OCI-LY1 (cell line): Measurements from ENCODE around the gene MC1R.

Source experiments
- EZH2 ChIP-seq: fragments of 200-600 bp; sonication (generic), shearing (Covaris generic); IDR thresholded peaks from 2 replicates; pipeline ENCODE4 v1.8.0; 2017; ENCODE audit warnings: borderline replicate concordance, mixed run types, mild to moderate bottlenecking, antibody characterized with exemption, low read length, moderate library complexity, mixed read lengths
- TF ChIP-seq, protein P1 (sequence below): fragments of 200-600 bp; sonication (generic), shearing (Covaris generic); IDR thresholded peaks from 2 replicates; pipeline ENCODE4 v1.5.1; 2017; ENCODE audit warnings: mild to moderate bottlenecking, antibody characterized with exemption, low read length, moderate library complexity, mixed read lengths

DNA sequence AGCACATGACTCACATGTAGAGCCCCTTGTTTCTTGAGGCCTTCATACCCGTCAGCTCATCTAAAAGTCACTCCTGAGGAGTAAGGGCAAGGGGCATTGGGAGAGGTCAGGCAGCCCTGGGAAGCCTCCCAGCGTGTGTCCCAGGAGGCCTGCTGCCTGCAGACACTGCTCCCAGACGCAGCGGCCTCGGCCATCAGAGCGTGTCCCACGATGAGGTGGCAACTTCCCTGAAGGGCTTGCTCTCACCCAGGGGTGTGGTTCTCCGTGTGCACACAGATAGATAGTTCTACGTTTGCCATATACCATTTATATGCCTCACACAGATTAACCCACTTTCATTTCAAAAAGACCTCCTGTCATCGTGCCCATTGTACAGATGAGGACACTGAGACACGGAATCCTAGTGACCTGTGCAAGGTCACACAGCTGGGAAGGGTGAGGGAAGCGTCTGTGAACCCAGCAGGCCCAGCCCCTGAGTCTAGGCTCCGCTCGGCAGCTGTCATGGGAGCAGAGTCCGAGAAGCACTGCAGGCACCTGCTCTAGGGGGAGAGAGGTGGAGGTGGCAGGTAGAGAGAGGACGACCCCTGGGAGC, 12.7 kb downstream of the MC1R start:
- no peak for TF ChIP-seq EZH2
- TF ChIP-seq, protein P1, sequence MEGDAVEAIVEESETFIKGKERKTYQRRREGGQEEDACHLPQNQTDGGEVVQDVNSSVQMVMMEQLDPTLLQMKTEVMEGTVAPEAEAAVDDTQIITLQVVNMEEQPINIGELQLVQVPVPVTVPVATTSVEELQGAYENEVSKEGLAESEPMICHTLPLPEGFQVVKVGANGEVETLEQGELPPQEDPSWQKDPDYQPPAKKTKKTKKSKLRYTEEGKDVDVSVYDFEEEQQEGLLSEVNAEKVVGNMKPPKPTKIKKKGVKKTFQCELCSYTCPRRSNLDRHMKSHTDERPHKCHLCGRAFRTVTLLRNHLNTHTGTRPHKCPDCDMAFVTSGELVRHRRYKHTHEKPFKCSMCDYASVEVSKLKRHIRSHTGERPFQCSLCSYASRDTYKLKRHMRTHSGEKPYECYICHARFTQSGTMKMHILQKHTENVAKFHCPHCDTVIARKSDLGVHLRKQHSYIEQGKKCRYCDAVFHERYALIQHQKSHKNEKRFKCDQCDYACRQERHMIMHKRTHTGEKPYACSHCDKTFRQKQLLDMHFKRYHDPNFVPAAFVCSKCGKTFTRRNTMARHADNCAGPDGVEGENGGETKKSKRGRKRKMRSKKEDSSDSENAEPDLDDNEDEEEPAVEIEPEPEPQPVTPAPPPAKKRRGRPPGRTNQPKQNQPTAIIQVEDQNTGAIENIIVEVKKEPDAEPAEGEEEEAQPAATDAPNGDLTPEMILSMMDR, result no peak
